ENCODE results near the gene MCF2L2.
"Not testable (repeated sequence)": the region's sequence is repeated elsewhere in the genome, so short reads cannot be mapped to it uniquely, and the experiment has no call there.

The MCF2L2 gene

GRCh38 chr3:183428447-183429211 is at the start of gene MCF2L2:
Gene MCF2L2 (minus strand): TSS chr3:183428619. CDS start chr3:183427977, 642 bp downstream.
- peak; percentile 45 for DNase-seq (ENCODE audit: low spot score)

DNA sequence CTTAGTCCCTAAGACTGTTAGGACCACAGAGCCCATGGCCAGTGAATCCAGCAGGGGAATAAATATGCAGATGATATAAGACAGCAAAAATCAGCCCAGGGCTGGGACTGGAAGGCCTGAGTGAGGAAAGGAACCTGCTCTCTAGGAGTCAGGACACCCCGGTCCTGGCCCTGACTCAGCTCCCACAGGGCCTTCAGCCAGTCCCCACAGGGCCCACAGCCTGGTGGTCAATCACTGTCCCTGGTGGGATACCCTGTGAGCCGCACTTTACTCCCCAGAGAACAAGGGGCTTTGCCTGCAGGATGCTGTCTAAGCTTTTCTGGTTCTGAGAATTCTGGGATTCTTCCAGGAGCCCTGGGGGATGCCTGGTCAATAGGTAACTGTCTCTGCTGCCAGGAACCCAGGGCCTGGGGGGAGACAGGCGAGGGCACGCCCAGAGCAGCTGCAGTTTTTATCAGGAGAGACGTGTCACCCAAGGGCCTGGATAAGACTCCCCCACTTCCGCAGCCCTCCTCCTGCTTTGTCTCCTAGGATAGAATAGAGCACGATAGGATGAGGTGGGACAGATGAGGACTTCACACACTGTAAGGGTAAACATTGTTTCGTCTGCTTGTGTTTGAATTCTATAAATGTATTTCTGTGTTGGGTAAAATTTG is 49.5 kb upstream of the MCF2L2 start:
- no peak for DNase-seq (ENCODE audit: low spot score)

GRCh38 chr3:183475764-183476162 is 47.3 kb upstream of the MCF2L2 start:
- not testable (repeated sequence) for DNase-seq (ENCODE audit: low spot score)

GRCh38 chr3:183475016-183475763 is 46.8 kb upstream of the MCF2L2 start:
- no peak for DNase-seq (ENCODE audit: low spot score)

DNA sequence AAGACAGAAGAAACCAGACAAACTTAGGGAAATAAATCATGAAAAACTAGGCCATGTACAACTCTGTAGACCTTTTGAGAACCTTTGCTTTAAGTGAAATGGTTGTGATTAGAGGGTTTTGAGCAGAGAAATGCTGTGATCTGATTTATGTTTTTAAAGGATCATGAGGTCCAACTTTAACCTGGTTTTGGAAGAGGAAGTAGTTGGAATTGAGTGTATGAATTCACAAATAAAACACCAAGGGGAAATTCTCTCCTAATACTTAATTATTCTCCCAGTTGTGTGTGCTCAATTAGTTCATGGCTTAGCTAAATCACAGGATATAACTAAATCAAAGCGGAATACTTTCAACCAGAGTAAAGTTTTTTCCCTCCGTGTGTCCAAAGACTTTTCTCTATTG is 45.5 kb upstream of the MCF2L2 start:
- DNase-seq (ENCODE audit: low spot score): no peak

DNA sequence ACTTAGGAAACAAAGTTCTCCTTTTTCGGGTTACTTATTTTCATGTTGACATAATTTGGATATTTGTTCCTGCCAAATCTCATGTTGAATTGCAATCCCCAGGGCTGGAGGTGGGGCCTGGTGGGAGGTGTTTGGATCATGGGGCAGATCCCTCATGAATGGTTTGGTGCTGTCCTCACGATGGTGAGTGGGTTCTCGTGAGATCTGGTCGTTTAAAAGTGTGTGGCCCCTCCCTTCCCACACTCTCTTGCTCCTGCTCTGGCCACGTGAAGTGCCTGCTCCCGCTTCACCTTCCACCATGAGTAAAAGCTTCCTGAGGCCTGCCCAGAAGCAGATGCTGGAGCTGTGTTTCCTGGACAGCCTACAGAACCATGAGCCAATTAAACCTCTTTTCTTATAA is 43.7 kb upstream of the MCF2L2 start:
- DNase-seq (ENCODE audit: low spot score): no peak

GRCh38 chr3:183468424-183468823 is 40.0 kb upstream of the MCF2L2 start:
- no peak for DNase-seq (ENCODE audit: low spot score)

GRCh38 chr3:183466575-183466974 is 38.2 kb upstream of the MCF2L2 start:
- DNase-seq (ENCODE audit: low spot score): no peak

GRCh38 chr3:183465710-183466109 is 37.3 kb upstream of the MCF2L2 start:
- DNase-seq (ENCODE audit: low spot score): not testable (repeated sequence)

GRCh38 chr3:183464480-183464879 is 36.1 kb upstream of the MCF2L2 start:
- no peak for DNase-seq (ENCODE audit: low spot score)

DNA sequence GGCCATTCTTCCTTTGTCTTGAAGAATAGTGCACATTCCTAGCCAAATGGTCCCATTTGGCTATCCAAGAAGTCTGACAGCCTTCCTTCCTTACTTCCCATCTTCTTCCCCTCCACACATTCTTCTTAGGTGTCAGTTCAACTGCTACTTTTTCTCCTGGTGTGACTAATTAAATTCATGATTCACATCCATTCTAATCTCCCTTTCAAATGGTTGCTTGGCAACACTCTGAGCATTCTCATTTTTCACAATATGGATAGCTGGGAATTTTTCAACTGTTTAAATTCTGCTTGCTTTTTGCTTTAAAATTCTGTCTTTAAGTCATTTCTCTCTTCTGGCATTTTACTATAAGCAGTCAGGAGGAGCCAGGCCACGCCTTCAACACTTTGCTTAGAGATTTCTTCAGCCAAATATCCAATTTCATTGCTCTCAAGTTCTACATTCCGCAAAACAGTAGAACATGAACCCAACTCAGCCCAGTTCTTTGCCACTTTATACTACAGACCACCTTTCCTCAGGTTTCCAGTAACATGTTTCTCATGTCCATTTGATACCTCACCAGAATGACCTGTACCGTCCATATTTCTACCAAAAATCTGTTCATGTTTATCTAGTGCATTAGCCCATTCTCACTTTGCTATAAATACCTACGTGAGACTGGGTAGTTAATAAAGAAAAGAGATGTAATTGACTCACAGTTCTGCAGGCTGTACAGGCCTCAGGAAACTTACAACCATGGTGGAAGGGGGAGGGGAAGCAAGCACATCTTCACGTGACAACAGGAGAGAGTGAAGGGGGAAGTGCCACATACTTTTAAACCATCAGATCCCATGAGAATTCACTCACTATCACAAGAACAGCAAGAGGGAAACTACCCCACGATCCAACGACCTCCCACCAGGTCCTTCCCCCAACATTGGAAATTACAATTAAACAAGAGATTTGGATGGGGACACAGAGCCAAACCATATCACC is 31.9 kb upstream of the MCF2L2 start:
- DNase-seq (ENCODE audit: low spot score): no peak

GRCh38 chr3:183455089-183455488 is 26.7 kb upstream of the MCF2L2 start:
- peak; percentile 12 for DNase-seq (ENCODE audit: low spot score)

DNA sequence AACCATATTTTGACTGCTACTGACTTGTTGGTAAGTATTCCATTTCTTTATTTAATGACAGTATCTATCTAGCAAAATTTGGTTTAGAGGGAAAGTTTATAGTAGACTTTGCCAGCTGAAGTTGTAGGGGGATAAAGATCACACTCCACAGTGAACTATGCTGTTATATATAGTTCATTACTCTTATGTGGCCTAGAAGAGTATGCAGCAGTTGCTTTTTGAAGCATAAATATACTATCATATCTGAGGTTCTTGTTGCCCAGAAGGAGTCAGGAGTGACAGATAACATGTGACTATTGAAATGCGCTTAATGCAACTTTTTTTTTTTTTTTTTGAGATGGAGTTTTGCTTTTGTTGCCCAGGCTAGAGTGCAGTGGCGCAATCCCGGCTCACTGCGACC is 25.6 kb upstream of the MCF2L2 start:
- DNase-seq (ENCODE audit: low spot score): no peak

DNA sequence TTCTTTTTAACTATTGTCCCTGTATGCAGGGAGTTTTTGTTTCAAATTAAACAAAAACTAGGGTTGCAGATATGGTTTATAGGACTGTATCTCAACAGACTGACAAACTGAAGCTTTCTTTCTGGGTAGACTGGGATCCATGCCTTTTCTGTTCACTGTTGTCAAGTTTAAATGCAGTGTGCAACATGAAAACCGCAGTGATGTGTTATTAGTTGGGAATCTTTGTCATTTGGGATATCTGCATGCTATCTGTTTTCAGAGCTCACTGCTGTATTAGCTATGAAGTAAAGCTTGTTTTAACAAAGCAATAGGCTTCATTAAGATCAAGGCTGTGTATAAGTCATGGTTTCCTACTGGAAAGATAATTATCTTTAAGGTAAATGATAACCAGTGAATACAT is 21.4 kb upstream of the MCF2L2 start:
- DNase-seq (ENCODE audit: low spot score): no peak

- DNase-seq (ENCODE audit: low spot score): no peak
Observed at GRCh38 chr3:183449391-183449790, 21.0 kb upstream of the MCF2L2 start.

DNA sequence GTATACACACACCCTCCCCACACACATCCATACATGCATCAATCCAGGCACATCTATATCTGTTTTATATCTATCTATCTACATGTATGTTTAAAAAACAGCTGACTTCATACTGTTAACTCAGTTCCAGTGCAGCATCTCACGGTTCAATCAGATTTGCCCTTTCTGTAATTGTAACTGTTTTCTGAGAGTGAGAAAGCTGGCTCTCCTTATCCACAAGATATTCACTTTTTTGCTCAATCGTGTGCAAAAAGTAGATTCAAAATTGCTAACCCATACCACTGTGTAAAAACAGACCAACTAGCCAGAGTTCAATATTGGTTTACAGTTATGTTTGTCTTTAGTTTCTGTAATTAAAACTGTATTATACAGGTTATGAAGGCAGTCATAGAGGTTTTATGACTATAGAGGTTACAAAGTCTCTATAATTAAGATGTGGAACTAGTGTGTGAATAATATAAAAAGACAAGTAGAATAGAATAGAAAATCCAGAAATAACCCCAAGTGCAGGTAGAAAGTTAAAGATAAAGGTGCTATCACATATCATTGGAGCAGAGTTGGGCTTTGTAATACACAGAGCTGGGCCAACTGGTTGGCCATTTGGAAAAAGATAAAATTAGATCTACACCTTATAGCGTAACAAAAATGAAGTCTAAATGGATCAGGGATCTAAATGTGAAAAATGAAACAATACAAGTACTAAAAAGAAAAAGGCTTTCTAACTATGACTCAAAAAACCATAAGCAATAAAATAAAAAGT is 20.1 kb upstream of the MCF2L2 start:
- DNase-seq (ENCODE audit: low spot score): no peak

GRCh38 chr3:183447206-183448001 is 19.0 kb upstream of the MCF2L2 start:
- DNase-seq (ENCODE audit: low spot score): peak; percentile 83

GRCh38 chr3:183446838-183447205 is 18.4 kb upstream of the MCF2L2 start:
- no peak for DNase-seq (ENCODE audit: low spot score)

GRCh38 chr3:183444748-183445147 is 16.3 kb upstream of the MCF2L2 start:
- no peak for DNase-seq (ENCODE audit: low spot score)

Measured in hepatic stellate cell (primary cell).